ENCODE data around the gene SLC49A3. TPM values are rescaled to one million over a fixed set of nuclear protein-coding genes. Genes with fewer than 3 reads are reported as not detected.

SLC49A3 gene
- total RNA-seq, 1 experiment from 2014 or later = 6.9 TPM

- Histone ChIP-seq H3K23ac (ENCODE audit: insufficient read length, low read depth, low read length) (no peak overlapping the region), H3K56ac (ENCODE audit: insufficient read length, low read depth, low read length) (no peak overlapping the region), H4K8ac (replicated peaks; ENCODE audit: insufficient read length, low read depth, low read length) (no peak overlapping the region), H3K27ac (ENCODE audit: insufficient read length, low read depth, low read length) (no peak overlapping the region), H2AK5ac (ENCODE audit: insufficient read length, low read length) (no peak overlapping the region), H3K4ac (ENCODE audit: low read depth, low read length) (no peak overlapping the region), H4K20me1 (ENCODE audit: control insufficient read depth, insufficient read depth, insufficient read length) (no peaks in the 10 kb centered on the region), H3K79me2 (ENCODE audit: insufficient read depth, low read length) (no peaks in the 10 kb centered on the region), H2BK12ac (ENCODE audit: insufficient read length, low read depth, low read length) (no peak overlapping the region), H3K4me1 (ENCODE audit: insufficient read depth, low read length) (no peaks in the 10 kb centered on the region), H2BK120ac (ENCODE audit: low read depth, low read length, poor library complexity, severe bottlenecking) (no peak overlapping the region), H2BK5ac (ENCODE audit: insufficient read length, low read length) (no peak overlapping the region), H2BK15ac (ENCODE audit: low read depth, low read length) (no peak overlapping the region), H3K14ac (ENCODE audit: insufficient read depth, low read length) (no peak overlapping the region; the same call in 1 of the 2 replicates), H4K5ac (ENCODE audit: insufficient read length, low read depth, low read length) (no peak overlapping the region), H3T11ph (ENCODE audit: low read length) (no peak overlapping the region), H2AFZ (ENCODE audit: low read length) (no peak overlapping the region), H4K91ac (ENCODE audit: insufficient read length, low read depth, low read length) (no peak overlapping the region), H3K9ac (ENCODE audit: extremely low read depth, insufficient read length, low read length) (no peak overlapping the region), H3K23me2 (ENCODE audit: insufficient read length, low read depth, low read length, poor library complexity, severe bottlenecking) (no peaks in the 10 kb centered on the region), H3K27me3 (ENCODE audit: insufficient read depth, low read length) (no peaks in the 10 kb centered on the region), H2BK20ac (ENCODE audit: low read depth, low read length, poor library complexity, severe bottlenecking) (no peak overlapping the region), H3K4me2 (ENCODE audit: insufficient read depth, insufficient read length, low read length) (no peak overlapping the region), H3K79me1 (ENCODE audit: insufficient read depth, low read depth, low read length, poor library complexity, severe bottlenecking) (no peaks in the 10 kb centered on the region), H3K9me3 (ENCODE audit: control insufficient read depth, low read depth, low read length) (no peaks in the 10 kb centered on the region), H3K18ac (ENCODE audit: insufficient read length, low read depth, low read length) (no peak overlapping the region)
- Mint-ChIP-seq H3K27ac (no peak overlapping the region), H3K4me1 (0 out of 4 replicates have a peak, but pooled peaks cover 0 to 3% of the 10 kb centered on the region in 2 experiments), H3K9me3 (peaks cover 17 to 21% of the 10 kb centered on the region in 2 experiments), H3K36me3 (ENCODE audit: insufficient read depth in 1 of 3, low read depth in 3 of 3) (peaks cover 0 to 15% (median 13%) of the 10 kb centered on the region in 3 experiments; a peak in 5 of 7 replicates), H3K27me3 (ENCODE audit: low read depth) (peaks cover 15% of the 10 kb centered on the region), H3K4me3 (no peak overlapping the region)
- no peak for TF ChIP-seq CTCF (conservative IDR thresholded peaks at IDR 0.05)
- no CpG with 5 or more reads among the region's 16 CpGs for WGBS (ENCODE audit: extremely low coverage, insufficient read length, low lambda C conversion rate)
- DNase-seq = peak; percentile 13
Observed at GRCh38 chr4:632196-632790, 56.7 kb downstream of the SLC49A3 start.

Other genes starting within 250 kb of the SLC49A3 start
- gene ZNF721, start 190.0 kb downstream of the SLC49A3 start, total RNA-seq (2021) = 95.8 and 97.8 TPM in 2 replicates
- gene PIGG, start 189.9 kb downstream of the SLC49A3 start, total RNA-seq (2021) = 39.0 and 45.5 TPM in 2 replicates
- 0.09 TPM in 1 of 2 replicates, not detected in the other for gene TMEM271, start 112.9 kb downstream of the SLC49A3 start, total RNA-seq (2021)
- gene PDE6B, start 63.6 kb downstream of the SLC49A3 start, total RNA-seq (2021) = 10.2 and 10.8 TPM in 2 replicates
- gene ATP5ME, start 14.9 kb downstream of the SLC49A3 start, total RNA-seq (2021) = 425 and 433 TPM in 2 replicates
- gene MYL5, start 14.6 kb downstream of the SLC49A3 start, total RNA-seq (2021) = 18.0 and 18.4 TPM in 2 replicates
- gene PCGF3, start 16.7 kb upstream of the SLC49A3 start, total RNA-seq (2021) = 42.6 and 43.1 TPM in 2 replicates
- gene CPLX1, start 137.0 kb upstream of the SLC49A3 start, total RNA-seq (2021) = 0.48 and 0.90 TPM in 2 replicates
- 80.7 and 82.5 TPM in 2 replicates for gene GAK, start 243.2 kb upstream of the SLC49A3 start, total RNA-seq (2021)
- gene TMEM175, start 243.3 kb upstream of the SLC49A3 start, total RNA-seq (2021) = 6.4 and 6.8 TPM in 2 replicates